C4-2B (cell line): ENCODE results near the gene CUL3.

Experiments
- H3K27ac ChIP-seq: fragments of 450-650 bp; 2 replicates; pipeline ENCODE4 v1.5.1; 2017
- ZFX ChIP-seq: fragments of 450-650 bp; IDR thresholded peaks from 2 replicates; pipeline ENCODE4 v1.6.1; 2017
- TF ChIP-seq, protein P1 (sequence below): fragments of 450-650 bp; conservative IDR thresholded peaks from 2 replicates; pipeline ENCODE4 v1.5.1; 2017; ENCODE audit warnings: mild to moderate bottlenecking

The CUL3 gene

DNA sequence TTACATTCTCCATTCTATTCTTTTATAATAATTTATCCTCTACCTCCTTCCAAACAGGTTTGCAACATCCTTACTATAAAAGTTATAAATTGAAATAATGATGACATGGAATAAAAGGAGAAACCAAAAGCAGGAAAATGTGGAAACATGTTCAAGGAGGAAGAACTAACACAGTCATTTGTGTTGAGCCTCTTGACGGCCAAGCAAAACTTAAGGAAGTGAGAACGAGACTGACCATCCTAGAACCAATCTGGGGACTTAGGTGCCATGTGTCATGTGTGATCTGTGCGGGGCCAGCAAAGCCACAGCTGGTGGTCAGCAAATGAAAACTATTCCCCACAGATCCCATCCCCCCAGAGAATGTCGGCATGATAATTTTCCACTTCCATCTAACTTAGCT lies 157.7 kb downstream of the CUL3 start:
- no peak overlapping the region for H3K27ac ChIP-seq
- TF ChIP-seq ZFX, result no peak
- TF ChIP-seq, protein P1, sequence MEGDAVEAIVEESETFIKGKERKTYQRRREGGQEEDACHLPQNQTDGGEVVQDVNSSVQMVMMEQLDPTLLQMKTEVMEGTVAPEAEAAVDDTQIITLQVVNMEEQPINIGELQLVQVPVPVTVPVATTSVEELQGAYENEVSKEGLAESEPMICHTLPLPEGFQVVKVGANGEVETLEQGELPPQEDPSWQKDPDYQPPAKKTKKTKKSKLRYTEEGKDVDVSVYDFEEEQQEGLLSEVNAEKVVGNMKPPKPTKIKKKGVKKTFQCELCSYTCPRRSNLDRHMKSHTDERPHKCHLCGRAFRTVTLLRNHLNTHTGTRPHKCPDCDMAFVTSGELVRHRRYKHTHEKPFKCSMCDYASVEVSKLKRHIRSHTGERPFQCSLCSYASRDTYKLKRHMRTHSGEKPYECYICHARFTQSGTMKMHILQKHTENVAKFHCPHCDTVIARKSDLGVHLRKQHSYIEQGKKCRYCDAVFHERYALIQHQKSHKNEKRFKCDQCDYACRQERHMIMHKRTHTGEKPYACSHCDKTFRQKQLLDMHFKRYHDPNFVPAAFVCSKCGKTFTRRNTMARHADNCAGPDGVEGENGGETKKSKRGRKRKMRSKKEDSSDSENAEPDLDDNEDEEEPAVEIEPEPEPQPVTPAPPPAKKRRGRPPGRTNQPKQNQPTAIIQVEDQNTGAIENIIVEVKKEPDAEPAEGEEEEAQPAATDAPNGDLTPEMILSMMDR, result no peak

DNA sequence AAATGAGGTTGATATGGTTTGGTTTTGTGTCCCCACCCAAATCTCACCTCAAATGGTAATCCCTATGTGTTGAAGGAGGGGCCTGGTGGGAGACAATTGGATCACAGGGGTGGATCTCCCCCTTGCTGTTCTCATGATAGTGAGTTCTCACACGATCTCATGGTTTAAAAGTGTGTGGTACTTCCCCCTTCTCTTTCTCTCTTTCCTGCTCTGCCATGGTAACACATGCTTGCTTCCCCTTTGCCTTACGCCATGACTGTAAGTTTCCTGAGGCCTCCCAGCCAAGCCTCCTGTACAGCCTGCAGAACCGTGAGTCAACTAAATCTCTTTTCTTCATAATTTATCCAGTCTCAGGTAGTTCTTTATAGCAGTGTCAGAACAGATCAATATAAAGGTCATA lies 158.5 kb downstream of the CUL3 start:
- H3K27ac ChIP-seq, result no peak overlapping the region
- no peak for TF ChIP-seq ZFX
- TF ChIP-seq, protein P1, result no peak

DNA sequence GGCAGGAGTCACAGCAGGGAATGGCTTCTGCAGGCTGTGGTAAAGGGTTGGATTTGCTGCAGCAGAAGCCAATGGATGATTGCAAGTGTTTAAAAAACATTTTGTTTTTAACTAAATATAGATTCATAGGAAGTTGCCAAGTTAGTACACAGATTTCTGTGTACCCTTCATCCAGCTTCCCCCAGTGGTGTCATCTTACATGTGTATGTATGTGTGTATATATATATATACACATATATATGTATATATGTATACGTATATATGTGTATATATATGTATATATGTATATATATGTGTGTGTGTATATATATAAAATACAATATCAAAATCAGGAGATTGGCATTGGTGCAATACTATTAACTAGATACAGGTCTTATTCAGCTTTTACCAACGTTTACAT lies 164.1 kb downstream of the CUL3 start:
- TF ChIP-seq ZFX, result no peak
- TF ChIP-seq, protein P1, result no peak

More for the DNA sequence above, 164.1 kb downstream of the CUL3 start:
- no peak overlapping the region for H3K27ac ChIP-seq
